H9 (cell line): ENCODE measurements around the gene HCRTR2. TPM values are rescaled to one million over a fixed set of nuclear protein-coding genes. Genes with fewer than 3 reads are reported as not detected.

Experiments used
- DNase-seq: peaks from one replicate; pipeline ENCODE4 v3.0.0-alpha.2; 2017
- H2AFZ ChIP-seq: one replicate; pipeline ENCODE4 v1.6.1; 2013; ENCODE audit warnings: mild to moderate bottlenecking, low read length, control low read depth, moderate library complexity
- H2AK5ac ChIP-seq: 2 replicates; pipeline ENCODE4 v1.6.1; 2013; ENCODE audit warnings: low read length, control low read depth, mixed read lengths; ENCODE audit not compliant: insufficient read length
- H2BK120ac ChIP-seq: one replicate; pipeline ENCODE4 v1.6.1; 2013; ENCODE audit warnings: low read depth, mild to moderate bottlenecking, low read length, control low read depth, inconsistent platforms; ENCODE audit not compliant: poor library complexity, severe bottlenecking
- H2BK12ac ChIP-seq: 2 replicates; pipeline ENCODE4 v1.6.1; 2013; ENCODE audit warnings: low read length, control low read depth, mixed read lengths, low read depth; ENCODE audit not compliant: insufficient read length
- H2BK15ac ChIP-seq: 2 replicates; pipeline ENCODE4 v1.6.1; 2013; ENCODE audit warnings: low read depth, low read length, control low read depth
- H2BK20ac ChIP-seq: one replicate; pipeline ENCODE4 v1.6.1; 2013; ENCODE audit warnings: low read depth, mild to moderate bottlenecking, low read length, control low read depth, inconsistent platforms; ENCODE audit not compliant: poor library complexity, severe bottlenecking
- H2BK5ac ChIP-seq: 2 replicates; pipeline ENCODE4 v1.6.1; 2013; ENCODE audit warnings: low read length, control low read depth, mixed read lengths; ENCODE audit not compliant: insufficient read length
- H3K14ac ChIP-seq: 2 replicates; pipeline ENCODE4 v1.6.1; 2013; ENCODE audit warnings: low read length, control low read depth; ENCODE audit not compliant: insufficient read depth
- H3K18ac ChIP-seq: 2 replicates; pipeline ENCODE4 v1.6.1; 2013; ENCODE audit warnings: low read depth, mild to moderate bottlenecking, mixed read lengths, low read length, control low read depth; ENCODE audit not compliant: insufficient read length
- H3K23ac ChIP-seq: 2 replicates; pipeline ENCODE4 v1.6.1; 2013; ENCODE audit warnings: low read length, control low read depth, mixed read lengths, low read depth; ENCODE audit not compliant: insufficient read length
- H3K23me2 ChIP-seq: 2 replicates; pipeline ENCODE4 v1.6.1; 2013; ENCODE audit warnings: low read depth, mild to moderate bottlenecking, mixed read lengths, low read length, control low read depth; ENCODE audit not compliant: insufficient read length, poor library complexity, severe bottlenecking
- H3K27ac ChIP-seq: 2 replicates; pipeline ENCODE4 v1.5.1; 2013; ENCODE audit warnings: low read length, control low read depth, mixed read lengths, low read depth; ENCODE audit not compliant: insufficient read length
- H3K27me3 ChIP-seq: 2 replicates; pipeline ENCODE4 v1.6.1; 2013; ENCODE audit warnings: low read length, control low read depth, inconsistent platforms; ENCODE audit not compliant: insufficient read depth
- H3K4ac ChIP-seq: 2 replicates; pipeline ENCODE4 v1.6.1; 2013; ENCODE audit warnings: low read depth, mild to moderate bottlenecking, control low read depth, inconsistent platforms, low read length, moderate library complexity
- H3K4me1 ChIP-seq: 2 replicates; pipeline ENCODE4 v1.6.1; 2013; ENCODE audit warnings: low read length, control low read depth, inconsistent platforms; ENCODE audit not compliant: insufficient read depth
- H3K4me2 ChIP-seq: 2 replicates; pipeline ENCODE4 v1.6.1; 2013; ENCODE audit warnings: low read length, control low read depth, mixed read lengths; ENCODE audit not compliant: insufficient read length, insufficient read depth
- H3K56ac ChIP-seq: 2 replicates; pipeline ENCODE4 v1.6.1; 2013; ENCODE audit warnings: low read depth, mild to moderate bottlenecking, mixed read lengths, low read length, control low read depth; ENCODE audit not compliant: insufficient read length
- H3K79me1 ChIP-seq: 2 replicates; pipeline ENCODE4 v1.6.1; 2013; ENCODE audit warnings: low read depth, mild to moderate bottlenecking, moderate library complexity, low read length, control low read depth, inconsistent platforms; ENCODE audit not compliant: insufficient read depth, poor library complexity, severe bottlenecking
- H3K79me2 ChIP-seq: 2 replicates; pipeline ENCODE4 v1.6.1; 2013; ENCODE audit warnings: low read length, control low read depth, inconsistent platforms; ENCODE audit not compliant: insufficient read depth
- H3K9ac ChIP-seq: 2 replicates; pipeline ENCODE4 v1.6.1; 2013; ENCODE audit warnings: low read length, control low read depth, mixed read lengths; ENCODE audit not compliant: insufficient read length; ENCODE audit errors: extremely low read depth
- H3K9me3 ChIP-seq: one replicate; pipeline ENCODE4 v1.6.1; 2013; ENCODE audit warnings: low read depth, low read length, inconsistent platforms; ENCODE audit not compliant: control insufficient read depth
- H3T11ph ChIP-seq: one replicate; pipeline ENCODE4 v1.6.1; 2013; ENCODE audit warnings: mild to moderate bottlenecking, low read length, control low read depth, inconsistent platforms
- H4K20me1 ChIP-seq: one replicate; pipeline ENCODE4 v1.6.1; 2013; ENCODE audit not compliant: control insufficient read depth, insufficient read length, insufficient read depth
- H4K5ac ChIP-seq: 2 replicates; pipeline ENCODE4 v1.6.1; 2013; ENCODE audit warnings: low read depth, mild to moderate bottlenecking, mixed read lengths, low read length, control low read depth; ENCODE audit not compliant: insufficient read length
- H4K8ac ChIP-seq: replicated peaks from 2 replicates; pipeline ENCODE4 v1.6.1; 2013; ENCODE audit warnings: low read length, control low read depth, mixed read lengths, low read depth; ENCODE audit not compliant: insufficient read length
- H4K91ac ChIP-seq: 2 replicates; pipeline ENCODE4 v1.6.1; 2013; ENCODE audit warnings: low read depth, mild to moderate bottlenecking, moderate library complexity, mixed read lengths, low read length, control low read depth; ENCODE audit not compliant: insufficient read length
- H3K27ac Mint-ChIP-seq, 3 experiments: 2 replicates in 2 of 3; 3 replicates in 1 of 3; pipeline ENCODE4 v1.8.0; 2020 to 2021; ENCODE audit warnings: mixed read lengths in 3 of 3, mild to moderate bottlenecking in 1 of 3, moderate library complexity in 1 of 3
- H3K27me3 Mint-ChIP-seq: 2 replicates; pipeline ENCODE4 v1.8.0; 2021; ENCODE audit warnings: low read depth, mild to moderate bottlenecking, moderate library complexity, mixed read lengths
- H3K36me3 Mint-ChIP-seq, 3 experiments: 2 replicates in 2 of 3; 3 replicates in 1 of 3; pipeline ENCODE4 v1.8.0; 2020 to 2021; ENCODE audit warnings: low read depth in 3 of 3, mixed read lengths in 3 of 3; ENCODE audit not compliant: insufficient read depth in 1 of 3
- H3K4me1 Mint-ChIP-seq, 2 experiments: 2 replicates each; pipeline ENCODE4 v1.8.0; 2020; ENCODE audit warnings: mixed read lengths in 2 of 2
- H3K4me3 Mint-ChIP-seq, 2 experiments: 2 replicates in 1 of 2; 3 replicates in 1 of 2; pipeline ENCODE4 v1.8.0; 2020 to 2021; ENCODE audit warnings: mild to moderate bottlenecking in 2 of 2, mixed read lengths in 2 of 2, moderate library complexity in 1 of 2
- H3K9me3 Mint-ChIP-seq, 2 experiments: 2 replicates in 1 of 2; 3 replicates in 1 of 2; pipeline ENCODE4 v1.8.0; 2020; ENCODE audit warnings: mild to moderate bottlenecking in 2 of 2, mixed read lengths in 2 of 2, moderate library complexity in 1 of 2
- WGBS: extraction: QIAGEN DNeasy Blood & Tissue Kit; methylation state at CpG from one replicate; pipeline ENCODE4 v1.1.7; 2013; ENCODE audit warnings: missing lambda C conversion rate, low lambda C conversion rate, mixed read lengths; ENCODE audit not compliant: insufficient read length; ENCODE audit errors: extremely low coverage; 5-methylcytosine and 5-hydroxymethylcytosine counted together
- total RNA-seq: library from RNA; stranded (reverse); gene quantifications from 2 replicates; pipeline ENCODE4 v1.2.1, GENCODE V29; 2021
- TF ChIP-seq, protein P1 (sequence below): fragments of 200-600 bp; sonication (generic); conservative IDR thresholded peaks from 3 replicates; pipeline ENCODE4 v1.8.0; 2021; ENCODE audit warnings: antibody characterized with exemption, mild to moderate bottlenecking

The HCRTR2 gene
- total RNA-seq, 1 experiment from 2014 or later = not detected

DNA sequence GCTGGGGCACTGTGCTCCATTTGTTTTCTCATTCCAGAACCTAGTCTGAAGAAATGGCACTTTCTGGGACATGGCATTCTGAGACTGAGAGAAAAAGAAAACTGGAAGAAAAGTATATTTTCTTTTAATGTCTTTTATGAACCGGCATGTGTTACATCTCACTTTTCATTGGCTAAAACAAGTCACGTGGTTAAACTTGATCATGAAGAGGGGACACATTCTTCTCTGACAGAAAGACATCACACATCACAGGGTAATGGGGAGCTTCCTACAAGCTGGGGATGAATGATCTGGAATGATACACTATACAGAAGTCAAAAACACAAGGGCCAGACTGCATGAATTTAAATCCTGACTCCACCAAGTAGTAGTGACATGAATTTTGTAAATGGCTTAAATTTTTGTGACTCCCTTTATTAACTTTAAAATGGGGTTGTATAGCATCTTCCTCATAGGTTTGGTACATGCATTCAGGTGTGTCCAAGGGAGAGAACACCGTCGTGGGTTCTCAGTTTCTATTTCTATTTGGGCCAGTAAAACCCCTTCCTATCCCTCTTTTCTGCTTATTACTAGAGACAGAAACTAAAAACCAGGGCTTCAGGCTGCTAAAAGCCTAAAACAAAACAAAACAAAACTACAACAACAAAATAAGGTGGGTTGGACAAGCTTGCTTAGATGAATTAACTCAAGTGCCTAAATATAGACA lies 91.2 kb downstream of the HCRTR2 start:
- Histone ChIP-seq H2BK5ac (no peak overlapping the region), H3K23me2 (no peaks in the 10 kb centered on the region), H3K56ac (no peak overlapping the region), H2BK120ac (no peak overlapping the region), H4K8ac (no peak overlapping the region), H3K18ac (no peak overlapping the region), H4K91ac (no peak overlapping the region), H2AK5ac (no peak overlapping the region), H3K4me1 (no peaks in the 10 kb centered on the region), H3K79me2 (no peaks in the 10 kb centered on the region), H2BK12ac (no peak overlapping the region), H2BK20ac (no peak overlapping the region), H2BK15ac (no peak overlapping the region), H3K27me3 (no peaks in the 10 kb centered on the region), H4K20me1 (no peaks in the 10 kb centered on the region), H2AFZ (no peak overlapping the region), H3K14ac (no peak overlapping the region), H4K5ac (no peak overlapping the region), H3T11ph (no peak overlapping the region), H3K27ac (no peak overlapping the region), H3K4ac (no peak overlapping the region), H3K4me2 (no peak overlapping the region), H3K9ac (no peak overlapping the region), H3K23ac (no peak overlapping the region), H3K79me1 (no peaks in the 10 kb centered on the region), H3K9me3 (no peaks in the 10 kb centered on the region)
- no peak overlapping the region for H3K4me3 Mint-ChIP-seq
- DNase-seq = no peak
- WGBS = no CpG with 5 or more reads among the region's 4 CpGs
- no peaks in the 10 kb centered on the region; a peak in 1 of 5 replicates for H3K9me3 Mint-ChIP-seq
- TF ChIP-seq, protein P1, sequence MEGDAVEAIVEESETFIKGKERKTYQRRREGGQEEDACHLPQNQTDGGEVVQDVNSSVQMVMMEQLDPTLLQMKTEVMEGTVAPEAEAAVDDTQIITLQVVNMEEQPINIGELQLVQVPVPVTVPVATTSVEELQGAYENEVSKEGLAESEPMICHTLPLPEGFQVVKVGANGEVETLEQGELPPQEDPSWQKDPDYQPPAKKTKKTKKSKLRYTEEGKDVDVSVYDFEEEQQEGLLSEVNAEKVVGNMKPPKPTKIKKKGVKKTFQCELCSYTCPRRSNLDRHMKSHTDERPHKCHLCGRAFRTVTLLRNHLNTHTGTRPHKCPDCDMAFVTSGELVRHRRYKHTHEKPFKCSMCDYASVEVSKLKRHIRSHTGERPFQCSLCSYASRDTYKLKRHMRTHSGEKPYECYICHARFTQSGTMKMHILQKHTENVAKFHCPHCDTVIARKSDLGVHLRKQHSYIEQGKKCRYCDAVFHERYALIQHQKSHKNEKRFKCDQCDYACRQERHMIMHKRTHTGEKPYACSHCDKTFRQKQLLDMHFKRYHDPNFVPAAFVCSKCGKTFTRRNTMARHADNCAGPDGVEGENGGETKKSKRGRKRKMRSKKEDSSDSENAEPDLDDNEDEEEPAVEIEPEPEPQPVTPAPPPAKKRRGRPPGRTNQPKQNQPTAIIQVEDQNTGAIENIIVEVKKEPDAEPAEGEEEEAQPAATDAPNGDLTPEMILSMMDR = no peak
- H3K27ac Mint-ChIP-seq = no peak overlapping the region
- H3K27me3 Mint-ChIP-seq = no peaks in the 10 kb centered on the region
- H3K36me3 Mint-ChIP-seq = no peaks in the 10 kb centered on the region
- no peaks in the 10 kb centered on the region for H3K4me1 Mint-ChIP-seq
